GM10248 (cell line): ENCODE data around the gene GABPB1.

Source experiments
- CTCF ChIA-PET: fragments of 300-600 bp; sonication (Branson Sonifier 250); formaldehyde crosslinking; extraction: SDS; loops from one replicate; lab custom pipeline; 2021; ENCODE audit warnings: antibody characterized with exemption; lab: Yijun Ruan, JAX
- POLR2A ChIA-PET: fragments of 350-650 bp; sonication (Branson Sonifier 250); formaldehyde crosslinking; extraction: SDS; loops from one replicate; lab custom pipeline; 2020; ENCODE audit warnings: antibody characterized with exemption; lab: Yijun Ruan, JAX
- DNase-seq: peaks from one replicate; pipeline ENCODE4 v3.0.0; 2012; ENCODE audit errors: extremely low spot score
- CTCF ChIP-seq: IDR thresholded peaks from 2 replicates; pipeline ENCODE4 v1.5.1; 2012; ENCODE audit warnings: mild to moderate bottlenecking, low read depth; ENCODE audit errors: extremely low read depth, missing control alignments, control extremely low read depth

GABPB1 gene

GRCh38 chr15:50345298-50345697, 9.7 kb downstream of the GABPB1 start:
- CTCF ChIA-PET: interaction anchor here (1.6 kb wide), 1 partner anchor 11 kb away, joined by 4 read pairs; no protein-coding TSS in a partner anchor
- POLR2A ChIA-PET: no interaction called here
- no peak for DNase-seq
- no peak for TF ChIP-seq CTCF

DNA sequence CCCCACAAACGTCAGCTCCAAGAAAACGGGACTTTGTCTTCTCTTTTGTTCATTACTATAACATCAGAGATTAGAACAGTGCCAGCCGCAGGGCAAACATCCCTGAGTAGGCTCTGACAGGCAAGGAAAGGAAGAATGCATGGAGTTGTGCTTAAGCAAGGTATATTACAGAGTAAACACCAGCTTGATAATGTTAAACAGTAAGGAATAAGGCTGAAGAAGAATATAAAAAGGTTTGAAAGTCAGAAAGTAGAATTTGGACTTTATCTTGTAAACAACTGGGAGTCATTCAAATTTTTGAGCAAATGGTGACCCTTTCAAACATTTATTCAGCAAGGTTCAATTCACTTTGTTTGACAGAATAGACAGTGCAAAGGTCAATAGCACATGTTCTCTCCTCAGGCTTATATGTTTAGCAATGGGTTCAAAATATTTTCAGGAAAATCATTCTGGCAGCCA, 11.0 kb downstream of the GABPB1 start:
- no peak for DNase-seq
- no peak for TF ChIP-seq CTCF
- ChIA-PET CTCF (no interaction called here), POLR2A (no interaction called here)

- ChIA-PET POLR2A (no interaction called here), CTCF (no interaction called here)
- DNase-seq: no peak
- no peak for TF ChIP-seq CTCF
These were observed 13.3 kb downstream of the GABPB1 start for GRCh38 chr15:50341616-50342136.

DNA sequence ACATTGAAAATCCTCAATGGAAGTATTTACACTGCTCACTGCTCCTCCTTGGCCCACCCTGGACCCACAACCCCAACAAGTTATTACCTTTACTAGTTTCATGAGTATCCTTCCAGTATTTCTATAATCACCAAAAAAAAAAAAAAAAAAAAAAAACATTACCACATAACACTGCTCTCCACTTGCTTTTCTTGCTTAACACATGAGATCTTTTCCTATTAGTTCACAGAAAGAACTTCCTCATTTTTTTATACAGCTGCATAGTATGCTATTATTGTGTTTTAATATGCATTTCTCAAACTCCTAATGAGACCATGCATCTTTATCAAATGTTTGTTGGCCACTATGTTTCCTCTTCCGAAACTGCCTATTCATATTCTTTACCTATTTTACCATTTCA, 14.6 kb downstream of the GABPB1 start:
- TF ChIP-seq CTCF: no peak
- DNase-seq: no peak
- ChIA-PET POLR2A (no interaction called here), CTCF (interaction anchor here (2.0 to 3.2 kb wide), 2 partner anchors 10 to 25 kb away, joined by 12 to 16 read pairs; no protein-coding TSS in a partner anchor)

DNA sequence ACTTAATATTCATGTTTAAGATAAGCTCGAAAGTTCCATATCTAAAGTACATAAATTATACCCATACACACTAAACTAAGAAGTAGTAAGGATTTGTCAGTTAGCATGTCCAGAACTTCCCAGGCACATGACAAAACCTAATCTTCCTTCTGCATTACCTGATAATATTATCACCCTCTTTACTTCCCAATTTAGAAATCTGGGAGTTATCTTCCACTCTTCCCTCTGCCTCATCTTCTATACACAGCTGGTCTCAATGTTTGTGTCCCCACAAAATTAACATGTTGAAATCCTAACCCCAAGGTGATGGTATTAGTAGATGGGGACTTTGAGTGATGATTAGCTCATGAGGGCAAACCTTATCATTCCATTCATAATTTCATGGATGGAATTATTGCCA, 15.3 kb downstream of the GABPB1 start:
- no peak for TF ChIP-seq CTCF
- ChIA-PET CTCF (interaction anchor here (1.4 to 3.2 kb wide), 4 partner anchors 8 to 24 kb away, joined by 5 to 16 read pairs (median 8); no protein-coding TSS in a partner anchor), POLR2A (interaction anchor here (0.6 kb wide), 1 partner anchor 1288 kb away, joined by 3 read pairs; no protein-coding TSS in a partner anchor)
- no peak for DNase-seq

DNA sequence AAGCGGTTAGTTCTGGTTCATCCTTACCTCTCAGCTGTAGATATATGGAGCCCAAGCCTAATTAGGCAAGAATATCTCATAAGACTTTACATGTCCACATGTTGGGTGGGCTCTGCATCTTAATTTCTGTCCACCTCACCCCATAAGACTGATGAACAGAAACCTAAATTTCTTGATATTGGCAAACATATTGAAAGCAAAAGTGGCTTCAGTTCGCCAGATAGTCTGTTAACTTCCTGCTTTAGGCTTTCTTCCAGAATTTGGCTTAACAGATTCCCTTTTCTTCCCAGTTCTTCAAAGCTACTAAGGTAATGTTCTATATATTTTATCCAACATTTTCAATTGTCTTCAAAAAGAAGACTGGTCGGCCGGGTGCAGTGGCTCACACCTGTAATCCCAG, 19.7 kb downstream of the GABPB1 start:
- POLR2A ChIA-PET: interaction anchor here (0.6 kb wide), 1 partner anchor 236 kb away, joined by 6 read pairs; no protein-coding TSS in a partner anchor
- no peak for TF ChIP-seq CTCF
- no peak for DNase-seq
- CTCF ChIA-PET: interaction anchor here (1.2 to 1.5 kb wide), 2 partner anchors 10 to 18 kb away, joined by 3 to 5 read pairs; no protein-coding TSS in a partner anchor
